Upper lobe of left lung (tissue), 6 donors: ENCODE results near the gene FOXP4. TPM values are rescaled to one million over a fixed set of nuclear protein-coding genes. Genes with fewer than 3 reads are reported as not detected.

Experiments used
- ATAC-seq, 2 donors: fragments of 200-7000 bp; cut with Tn5 transposase; one replicate each; pipeline ENCODE4 v1.9.1; 2022; ENCODE audit warnings: mild to moderate bottlenecking in 2 of 2, moderate library complexity in 2 of 2; ENCODE audit not compliant: low FRiP score in 2 of 2
- DNase-seq, 2 donors: peaks; one replicate each; pipeline ENCODE4 v3.0.0-alpha.2; 2019 to 2020
- H3K27ac ChIP-seq, 4 donors: fragments of 200-600 bp; sonication (generic); one replicate each; pipeline ENCODE4 v1.5.1; 2016 to 2019
- H3K27me3 ChIP-seq, 4 donors: fragments of 200-600 bp; sonication (generic); one replicate each; pipeline ENCODE4 v1.5.1; 2017 to 2019
- H3K36me3 ChIP-seq, 4 donors: fragments of 200-600 bp; sonication (generic); one replicate each; pipeline ENCODE4 v1.5.1; 2016 to 2019
- H3K4me1 ChIP-seq, 4 donors: fragments of 200-600 bp; sonication (generic); one replicate each; pipeline ENCODE4 v1.5.1; 2018 to 2019
- H3K4me3 ChIP-seq, 4 donors: fragments of 200-600 bp; sonication (generic); one replicate each; pipeline ENCODE4 v1.5.1; 2017 to 2019; ENCODE audit warnings: mild to moderate bottlenecking in 2 of 4, moderate library complexity in 1 of 4
- H3K9me3 ChIP-seq, 4 donors: fragments of 200-600 bp; sonication (generic); one replicate each; pipeline ENCODE4 v1.5.1; 2018 to 2019
- CTCF ChIP-seq, 6 experiments: fragments of 450-650 bp in 4 of 6; fragments of 200-600 bp in 2 of 6; sonication (generic) in 2 of 6; IDR thresholded peaks; one replicate each; pipeline ENCODE4 v1.5.1; 2016 to 2019; ENCODE audit warnings: antibody characterized with exemption in 6 of 6
- EP300 ChIP-seq, 4 donors: sonication (generic); formaldehyde crosslinking; IDR thresholded peaks; one replicate each; pipeline ENCODE4 v1.5.1; 2017; ENCODE audit warnings: antibody characterized with exemption in 4 of 4, control low read depth in 2 of 4
- POLR2A ChIP-seq, 4 donors: fragments of 450-650 bp; IDR thresholded peaks; one replicate each; pipeline ENCODE4 v1.5.1; 2016 to 2017; ENCODE audit warnings: antibody characterized with exemption in 4 of 4, mild to moderate bottlenecking in 2 of 4
- POLR2AphosphoS5 ChIP-seq, 2 donors: sonication (generic); formaldehyde crosslinking; IDR thresholded peaks; one replicate each; pipeline ENCODE4 v1.5.1; 2017; ENCODE audit warnings: antibody characterized with exemption in 2 of 2
- WGBS, 2 donors: methylation state at CpG; one replicate each; pipeline ENCODE4 v1.1.5; 2017 to 2018; 5-methylcytosine and 5-hydroxymethylcytosine counted together
- total RNA-seq, 6 donors: library from RNA; depleted of rRNA in 4 of 6; stranded (reverse); fragments of >200 nt in 4 of 6; gene quantifications; one replicate each; pipeline versions ENCODE4 v1.1.0 to v1.2.1, GENCODE V29; 2016 to 2021
- donor health status: DM: no; HTN: no; CAD: no; lungs with moderate emphysema.
- donor health status: DM: no; HTN: yes; CAD: no; lungs with severe emphysema.

The FOXP4 gene
- total RNA-seq, 6 donors from 2014 or later, result 21.0 to 52.2 (median 27.7) TPM

GRCh38 chr6:41582540-41582939, 36.4 kb downstream of the FOXP4 start:
- no peak for DNase-seq
- no peaks in the 10 kb centered on the region for H3K9me3 ChIP-seq
- peaks cover 15 to 24% (median 19%) of the 10 kb centered on the region in 4 donors for H3K4me1 ChIP-seq
- ATAC-seq, result no peak
- H3K27ac ChIP-seq, result no peak overlapping the region
- peaks cover 0 to 19% (median 11%) of the 10 kb centered on the region in 4 donors for H3K36me3 ChIP-seq
- H3K27me3 ChIP-seq, result no peaks in the 10 kb centered on the region
- 93 to 100% methylated on average over 3 to 5 of the region's 5 CpGs for WGBS, 2 donors
- H3K4me3 ChIP-seq, result no peak overlapping the region
- TF ChIP-seq POLR2AphosphoS5 (IDR thresholded peaks at IDR 0.05) (no peak), POLR2A (IDR thresholded peaks at IDR 0.05) (no peak)

- Histone ChIP-seq H3K9me3 (no peaks in the 10 kb centered on the region), H3K27me3 (no peaks in the 10 kb centered on the region), H3K36me3 (peaks cover 0 to 29% (median 18%) of the 10 kb centered on the region in 4 donors), H3K4me1 (peaks cover 4 to 14% (median 9%) of the 10 kb centered on the region in 4 donors), H3K27ac (no peak overlapping the region), H3K4me3 (no peak overlapping the region)
- no peak for ATAC-seq
- no peak for DNase-seq
- WGBS, 2 donors, result 88 to 100% methylated on average over 1 of the region's 1 CpG
- no peak for TF ChIP-seq POLR2A (IDR thresholded peaks at IDR 0.05)
- no peak for TF ChIP-seq EP300 (IDR thresholded peaks at IDR 0.05)
- TF ChIP-seq CTCF (IDR thresholded peaks at IDR 0.05), result no peak
- no peak for TF ChIP-seq POLR2AphosphoS5 (IDR thresholded peaks at IDR 0.05)
These were observed 37.4 kb downstream of the FOXP4 start for GRCh38 chr6:41583565-41583964.

DNA sequence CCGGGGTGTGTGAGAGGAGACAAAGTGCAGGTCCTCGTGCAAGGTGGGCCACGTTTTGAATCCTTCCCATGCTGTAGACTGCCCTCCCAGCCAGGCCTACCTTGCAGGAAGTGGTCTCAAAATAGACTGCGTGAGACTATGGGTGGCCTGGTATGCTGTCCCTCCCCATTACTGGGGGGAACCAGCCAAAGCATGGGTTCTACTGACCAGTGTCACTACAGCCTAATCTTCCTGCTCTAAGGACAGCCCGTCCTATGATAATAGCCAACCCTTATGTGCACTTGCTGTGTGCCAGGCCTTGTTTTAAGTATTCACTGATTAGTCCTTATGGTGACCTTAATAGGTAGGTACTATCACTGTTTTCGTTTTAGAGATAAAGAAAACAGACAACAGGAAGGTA, 38.0 kb downstream of the FOXP4 start:
- no peaks in the 10 kb centered on the region for H3K27me3 ChIP-seq
- ATAC-seq (no peak), DNase-seq (no peak)
- H3K4me1 ChIP-seq, result peaks cover 0 to 8% (median 4%) of the 10 kb centered on the region in 4 donors
- no peak overlapping the region for H3K4me3 ChIP-seq
- WGBS, 2 donors, result 84 to 97% methylated on average over 4 to 6 of the region's 6 CpGs
- no peaks in the 10 kb centered on the region for H3K9me3 ChIP-seq
- no peak overlapping the region for H3K27ac ChIP-seq
- peaks cover 0 to 36% (median 22%) of the 10 kb centered on the region in 4 donors for H3K36me3 ChIP-seq
- TF ChIP-seq POLR2AphosphoS5 (IDR thresholded peaks at IDR 0.05) (no peak), CTCF (IDR thresholded peaks at IDR 0.05) (no peak), POLR2A (IDR thresholded peaks at IDR 0.05) (no peak), EP300 (IDR thresholded peaks at IDR 0.05) (no peak)

GRCh38 chr6:41584668-41585205, 38.6 kb downstream of the FOXP4 start:
- H3K4me1 ChIP-seq, result peaks cover 0 to 8% (median 4%) of the 10 kb centered on the region in 4 donors
- no peaks in the 10 kb centered on the region for H3K9me3 ChIP-seq
- ATAC-seq (no peak), DNase-seq (peak in 1 of 2 donors; percentile 33)
- H3K4me3 ChIP-seq, result no peak overlapping the region
- H3K27ac ChIP-seq, result no peak overlapping the region
- 66 to 89% methylated on average over 2 to 11 of the region's 11 CpGs for WGBS, 2 donors
- peaks cover 1 to 40% (median 27%) of the 10 kb centered on the region in 4 donors for H3K36me3 ChIP-seq
- TF ChIP-seq POLR2A (IDR thresholded peaks at IDR 0.05) (no peak), EP300 (IDR thresholded peaks at IDR 0.05) (no peak), CTCF (IDR thresholded peaks at IDR 0.05) (no peak), POLR2AphosphoS5 (IDR thresholded peaks at IDR 0.05) (no peak)
- no peaks in the 10 kb centered on the region for H3K27me3 ChIP-seq

- Histone ChIP-seq H3K27me3 (no peaks in the 10 kb centered on the region), H3K27ac (no peak overlapping the region), H3K4me3 (no peak overlapping the region), H3K36me3 (peaks cover 7 to 48% (median 32%) of the 10 kb centered on the region in 4 donors), H3K9me3 (no peaks in the 10 kb centered on the region), H3K4me1 (peaks cover 0 to 8% (median 4%) of the 10 kb centered on the region in 4 donors)
- WGBS, 2 donors, result 84 to 89% methylated on average over 9 of the region's 9 CpGs
- DNase-seq (no peak), ATAC-seq (no peak)
- TF ChIP-seq CTCF (IDR thresholded peaks at IDR 0.05) (no peak), EP300 (IDR thresholded peaks at IDR 0.05) (no peak), POLR2AphosphoS5 (IDR thresholded peaks at IDR 0.05) (no peak), POLR2A (IDR thresholded peaks at IDR 0.05) (no peak)
These were observed 39.4 kb downstream of the FOXP4 start for GRCh38 chr6:41585605-41586004.
